ENCODE data around the gene SART3.

The SART3 gene

DNA sequence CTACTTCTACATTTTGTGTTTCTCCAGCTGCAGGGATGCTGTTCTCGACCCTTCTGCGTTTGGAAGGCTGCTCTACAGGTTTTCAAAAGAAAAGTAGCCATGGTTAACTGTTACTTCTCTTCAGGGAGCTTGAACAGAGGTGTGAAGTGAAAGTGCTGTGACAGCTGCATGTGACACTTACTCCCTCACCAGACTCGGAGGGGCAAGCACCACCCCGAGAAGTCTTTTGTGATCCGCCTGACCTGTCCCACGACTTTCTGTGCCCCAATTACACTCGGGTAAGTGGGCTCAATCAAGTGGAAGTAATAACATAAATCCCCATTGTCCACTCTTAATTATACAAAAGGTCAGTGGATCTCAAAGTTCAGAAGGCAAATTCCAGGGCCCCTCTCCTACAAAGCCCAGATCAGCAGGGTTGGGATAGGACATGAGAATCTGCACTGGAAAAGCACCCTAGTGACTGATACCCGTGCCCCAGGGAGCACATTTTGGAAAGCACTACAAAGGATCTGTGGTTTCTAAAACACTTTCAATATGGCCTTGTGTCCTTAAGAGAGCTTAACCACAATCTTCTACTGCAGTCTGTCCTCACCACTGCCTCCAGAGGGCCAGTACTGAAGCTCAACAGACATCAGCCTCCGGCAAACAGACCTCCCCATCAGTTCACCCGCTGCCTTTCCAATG lies 34.3 kb downstream of the SART3 start:
- H3K9me3 ChIP-seq (ENCODE audit: insufficient read depth, low read depth, low read length) = no peaks in the 10 kb centered on the region
- DNase-seq = no peak
- no peak overlapping the region for H3K4me2 ChIP-seq (ENCODE audit: low read length)
- H3K18ac ChIP-seq (ENCODE audit: low read length) = no peak overlapping the region
- H3K4ac ChIP-seq (ENCODE audit: low read depth, low read length) = no peak overlapping the region
- H3K79me1 ChIP-seq (ENCODE audit: low read length) = no peaks in the 10 kb centered on the region
- H4K8ac ChIP-seq (ENCODE audit: low read depth, low read length) = no peak overlapping the region
- no peak overlapping the region for H3K23ac ChIP-seq (ENCODE audit: low read length)
- no CpG with 5 or more reads among the region's 10 CpGs for WGBS (ENCODE audit: extremely low coverage, insufficient coverage, insufficient read length)
- no peak overlapping the region for H2BK120ac ChIP-seq (ENCODE audit: insufficient read depth, low read length, poor library complexity)
- no peak overlapping the region for H2AK5ac ChIP-seq (ENCODE audit: low read length)
- H3K4me1 ChIP-seq (ENCODE audit: control insufficient read depth in 1 of 2, insufficient read depth in 2 of 2, low read length in 2 of 2) = no peaks in the 10 kb centered on the region
- no peak overlapping the region for H2BK5ac ChIP-seq (ENCODE audit: low read depth, low read length, poor library complexity)
- no peak overlapping the region for H2AFZ ChIP-seq (ENCODE audit: insufficient read depth, low read length, poor library complexity)
- H3K27me3 ChIP-seq (ENCODE audit: insufficient read depth, low read length) = no peaks in the 10 kb centered on the region
- H3K79me2 ChIP-seq (ENCODE audit: control insufficient read depth, insufficient read depth, low read length, poor library complexity) = no peaks in the 10 kb centered on the region
- no peak overlapping the region for H3K9ac ChIP-seq (ENCODE audit: low read length)
- H3K14ac ChIP-seq (ENCODE audit: low read length) = no peak overlapping the region
- H3K4me3 ChIP-seq (ENCODE audit: low read depth, low read length) = no peak overlapping the region
- H4K12ac ChIP-seq (ENCODE audit: low read depth, low read length) = no peak overlapping the region
- peaks cover 65 to 80% of the 10 kb centered on the region in 2 experiments for H3K36me3 ChIP-seq (ENCODE audit: control insufficient read depth in 1 of 2, insufficient read depth in 2 of 2, low read length in 2 of 2)
- no peak overlapping the region for H3K27ac ChIP-seq (ENCODE audit: low read depth, low read length)
- H2BK12ac ChIP-seq (ENCODE audit: low read length) = no peak overlapping the region
- no peak overlapping the region for H4K91ac ChIP-seq (ENCODE audit: low read depth, low read length)

DNA sequence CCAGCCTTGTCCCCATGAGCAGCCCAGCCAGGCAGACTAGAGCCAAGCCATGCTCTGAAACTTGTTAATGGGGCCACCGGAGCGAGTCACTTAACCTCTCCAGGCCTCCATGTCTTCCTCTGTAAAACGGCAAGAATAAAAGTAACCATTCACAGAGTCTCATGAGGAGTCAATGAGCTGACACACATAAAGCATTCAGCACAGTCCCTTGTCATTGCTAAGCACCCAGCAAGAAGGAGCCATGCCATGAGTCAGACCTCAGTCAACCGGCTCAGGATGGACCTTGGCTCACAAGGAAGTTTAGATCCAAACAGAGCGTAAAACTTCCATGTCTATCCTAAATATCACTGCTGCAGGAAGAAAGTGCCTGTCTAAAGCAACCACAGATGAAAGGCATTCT lies 35.3 kb downstream of the SART3 start:
- no peak overlapping the region for H3K4me3 ChIP-seq (ENCODE audit: low read depth, low read length)
- no peak overlapping the region for H4K12ac ChIP-seq (ENCODE audit: low read depth, low read length)
- H3K36me3 ChIP-seq (ENCODE audit: control insufficient read depth in 1 of 2, insufficient read depth in 2 of 2, low read length in 2 of 2) = peaks cover 68 to 85% of the 10 kb centered on the region in 2 experiments
- no peak overlapping the region for H3K4ac ChIP-seq (ENCODE audit: low read depth, low read length)
- H2BK120ac ChIP-seq (ENCODE audit: insufficient read depth, low read length, poor library complexity) = no peak overlapping the region
- DNase-seq = no peak
- no peak overlapping the region for H3K4me2 ChIP-seq (ENCODE audit: low read length)
- no peak overlapping the region for H2BK12ac ChIP-seq (ENCODE audit: low read length)
- no peaks in the 10 kb centered on the region for H3K79me2 ChIP-seq (ENCODE audit: control insufficient read depth, insufficient read depth, low read length, poor library complexity)
- H4K91ac ChIP-seq (ENCODE audit: low read depth, low read length) = no peak overlapping the region
- no peak overlapping the region for H3K27ac ChIP-seq (ENCODE audit: low read depth, low read length)
- no peaks in the 10 kb centered on the region for H3K79me1 ChIP-seq (ENCODE audit: low read length)
- no CpG with 5 or more reads among the region's 5 CpGs for WGBS (ENCODE audit: extremely low coverage, insufficient coverage, insufficient read length)
- H3K4me1 ChIP-seq (ENCODE audit: control insufficient read depth in 1 of 2, insufficient read depth in 2 of 2, low read length in 2 of 2) = no peaks in the 10 kb centered on the region
- H2AFZ ChIP-seq (ENCODE audit: insufficient read depth, low read length, poor library complexity) = no peak overlapping the region
- H3K9me3 ChIP-seq (ENCODE audit: insufficient read depth, low read depth, low read length) = no peaks in the 10 kb centered on the region
- no peaks in the 10 kb centered on the region for H3K27me3 ChIP-seq (ENCODE audit: insufficient read depth, low read length)
- H3K23ac ChIP-seq (ENCODE audit: low read length) = no peak overlapping the region
- no peak overlapping the region for H3K14ac ChIP-seq (ENCODE audit: low read length)
- H4K8ac ChIP-seq (ENCODE audit: low read depth, low read length) = no peak overlapping the region
- no peak overlapping the region for H3K18ac ChIP-seq (ENCODE audit: low read length)
- H2AK5ac ChIP-seq (ENCODE audit: low read length) = no peak overlapping the region
- no peak overlapping the region for H3K9ac ChIP-seq (ENCODE audit: low read length)
- H2BK5ac ChIP-seq (ENCODE audit: low read depth, low read length, poor library complexity) = no peak overlapping the region

DNA sequence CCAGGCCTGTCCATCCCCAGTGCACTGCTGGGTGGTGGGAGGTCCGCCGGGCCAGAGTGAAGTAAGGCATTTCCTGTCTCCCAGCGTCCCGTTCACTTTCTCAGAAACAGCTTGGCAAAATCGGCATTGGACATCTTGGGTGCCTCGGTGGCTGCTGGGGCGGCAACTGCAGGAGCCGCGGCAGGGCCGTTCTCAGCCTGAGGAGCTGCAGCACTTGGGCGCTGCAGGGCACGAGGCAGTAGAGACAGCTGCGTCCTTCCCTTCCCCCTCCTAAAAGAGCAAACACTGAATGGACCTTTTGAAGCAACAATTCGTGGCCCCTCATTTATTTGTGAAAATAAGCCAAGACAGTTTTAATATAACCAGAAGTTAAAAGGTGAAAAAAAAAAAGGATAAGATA lies 37.6 kb downstream of the SART3 start:
- no CpG with 5 or more reads among the region's 14 CpGs for WGBS (ENCODE audit: extremely low coverage, insufficient coverage, insufficient read length)
- no peaks in the 10 kb centered on the region for H3K79me2 ChIP-seq (ENCODE audit: control insufficient read depth, insufficient read depth, low read length, poor library complexity)
- no peak overlapping the region for H3K27ac ChIP-seq (ENCODE audit: low read depth, low read length)
- no peak overlapping the region for H4K91ac ChIP-seq (ENCODE audit: low read depth, low read length)
- H3K79me1 ChIP-seq (ENCODE audit: low read length) = no peaks in the 10 kb centered on the region
- no peak overlapping the region for H2BK120ac ChIP-seq (ENCODE audit: insufficient read depth, low read length, poor library complexity)
- peaks cover 69 to 84% of the 10 kb centered on the region in 2 experiments for H3K36me3 ChIP-seq (ENCODE audit: control insufficient read depth in 1 of 2, insufficient read depth in 2 of 2, low read length in 2 of 2)
- no peak overlapping the region for H2AFZ ChIP-seq (ENCODE audit: insufficient read depth, low read length, poor library complexity)
- no peak overlapping the region for H3K4ac ChIP-seq (ENCODE audit: low read depth, low read length)
- H3K27me3 ChIP-seq (ENCODE audit: insufficient read depth, low read length) = no peaks in the 10 kb centered on the region
- no peaks in the 10 kb centered on the region for H3K4me1 ChIP-seq (ENCODE audit: control insufficient read depth in 1 of 2, insufficient read depth in 2 of 2, low read length in 2 of 2)
- H3K9ac ChIP-seq (ENCODE audit: low read length) = no peak overlapping the region
- no peak for DNase-seq
- H2AK5ac ChIP-seq (ENCODE audit: low read length) = no peak overlapping the region
- H3K23ac ChIP-seq (ENCODE audit: low read length) = no peak overlapping the region
- H3K9me3 ChIP-seq (ENCODE audit: insufficient read depth, low read depth, low read length) = no peaks in the 10 kb centered on the region
- no peak overlapping the region for H3K14ac ChIP-seq (ENCODE audit: low read length)
- H2BK5ac ChIP-seq (ENCODE audit: low read depth, low read length, poor library complexity) = no peak overlapping the region
- H3K4me2 ChIP-seq (ENCODE audit: low read length) = no peak overlapping the region
- H3K4me3 ChIP-seq (ENCODE audit: low read depth, low read length) = no peak overlapping the region
- no peak overlapping the region for H2BK12ac ChIP-seq (ENCODE audit: low read length)
- H3K18ac ChIP-seq (ENCODE audit: low read length) = no peak overlapping the region
- H4K8ac ChIP-seq (ENCODE audit: low read depth, low read length) = no peak overlapping the region
- H4K12ac ChIP-seq (ENCODE audit: low read depth, low read length) = no peak overlapping the region

DNA sequence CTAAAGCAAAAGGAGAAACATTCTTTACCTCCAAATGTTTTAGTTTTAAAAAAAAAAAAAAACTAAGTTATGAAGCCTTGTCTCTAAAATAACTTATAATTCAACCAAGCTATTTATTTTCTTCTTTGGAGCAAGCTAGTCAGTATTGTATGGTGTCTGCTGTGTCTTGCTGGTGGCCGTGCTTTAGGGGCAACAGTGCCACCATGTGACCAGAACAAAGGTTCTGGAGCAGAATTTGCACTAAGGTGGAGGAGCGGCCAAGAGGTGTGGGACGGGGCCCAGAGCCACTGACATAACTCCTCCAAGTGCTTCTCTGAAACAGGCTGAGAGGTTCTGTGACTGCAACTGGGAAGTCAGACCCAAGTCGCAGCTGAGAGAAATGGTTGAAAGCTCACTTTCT lies 41.4 kb downstream of the SART3 start:
- Histone ChIP-seq H3K9me3 (ENCODE audit: insufficient read depth, low read depth, low read length) (no peaks in the 10 kb centered on the region), H3K4me3 (ENCODE audit: low read depth, low read length) (no peak overlapping the region), H3K79me1 (ENCODE audit: low read length) (peaks cover 5% of the 10 kb centered on the region), H3K79me2 (ENCODE audit: control insufficient read depth, insufficient read depth, low read length, poor library complexity) (peaks cover 5% of the 10 kb centered on the region), H2BK12ac (ENCODE audit: low read length) (no peak overlapping the region), H3K4me2 (ENCODE audit: low read length) (no peak overlapping the region), H3K4ac (ENCODE audit: low read depth, low read length) (no peak overlapping the region), H4K8ac (ENCODE audit: low read depth, low read length) (no peak overlapping the region), H2AFZ (ENCODE audit: insufficient read depth, low read length, poor library complexity) (no peak overlapping the region), H3K14ac (ENCODE audit: low read length) (no peak overlapping the region), H3K27ac (ENCODE audit: low read depth, low read length) (no peak overlapping the region), H3K9ac (ENCODE audit: low read length) (no peak overlapping the region), H3K4me1 (ENCODE audit: control insufficient read depth in 1 of 2, insufficient read depth in 2 of 2, low read length in 2 of 2) (peaks cover 8 to 9% of the 10 kb centered on the region in 2 experiments), H3K23ac (ENCODE audit: low read length) (no peak overlapping the region), H4K91ac (ENCODE audit: low read depth, low read length) (no peak overlapping the region), H2BK120ac (ENCODE audit: insufficient read depth, low read length, poor library complexity) (no peak overlapping the region), H3K36me3 (ENCODE audit: control insufficient read depth in 1 of 2, insufficient read depth in 2 of 2, low read length in 2 of 2) (peaks cover 50 to 60% of the 10 kb centered on the region in 2 experiments), H2AK5ac (ENCODE audit: low read length) (no peak overlapping the region), H2BK5ac (ENCODE audit: low read depth, low read length, poor library complexity) (no peak overlapping the region), H3K27me3 (ENCODE audit: insufficient read depth, low read length) (no peaks in the 10 kb centered on the region), H4K12ac (ENCODE audit: low read depth, low read length) (no peak overlapping the region), H3K18ac (ENCODE audit: low read length) (no peak overlapping the region)
- DNase-seq = no peak
- no CpG with 5 or more reads among the region's 4 CpGs for WGBS (ENCODE audit: extremely low coverage, insufficient coverage, insufficient read length)
